Caco-2 (cell line): ENCODE measurements around the gene CTIF. TPM values are rescaled to one million over a fixed set of nuclear protein-coding genes. Genes with fewer than 3 reads are reported as not detected.

Experiments
- BruUV-seq: library from RNA; stranded (reverse); fragments of 400-500 nt; replicated peaks from 2 replicates; lab custom pipeline; 2021; lab: Mats Ljungman, UMichigan
- CTCF ChIA-PET: fragments of 300-600 bp; sonication (Branson Sonifier 250); formaldehyde crosslinking; loops from one replicate; lab custom pipeline; 2022; ENCODE audit warnings: antibody characterized with exemption; lab: Charles Lee
- POLR2A ChIA-PET: fragments of 300-600 bp; sonication (Branson Sonifier 250); formaldehyde crosslinking; loops from one replicate; lab custom pipeline; 2022; ENCODE audit warnings: antibody characterized with exemption; lab: Charles Lee
- DNase-seq, 2 experiments: peaks; one replicate each; pipeline versions ENCODE4 v3.0.0 to v3.0.0-alpha.2; 2020 to 2022
- H3K27me3 ChIP-seq: replicated peaks from 2 replicates; pipeline ENCODE4 v1.6.0; 2011; ENCODE audit warnings: low read length; ENCODE audit not compliant: control insufficient read depth, insufficient read depth
- H3K36me3 ChIP-seq: 2 replicates; pipeline ENCODE4 v1.5.1; 2011; ENCODE audit warnings: low read length; ENCODE audit not compliant: control insufficient read depth, insufficient read depth
- H3K4me1 ChIP-seq: fragments of 250-450 bp; sonication (Bioruptor Pico); 2 replicates; pipeline ENCODE4 v1.5.1; 2020; ENCODE audit warnings: mild to moderate bottlenecking
- H3K4me3 ChIP-seq: 2 replicates; pipeline ENCODE4 v1.5.1; 2011; ENCODE audit warnings: low read depth, mild to moderate bottlenecking, control low read depth, low read length
- H3K9me3 ChIP-seq: fragments of 250-450 bp; sonication (Bioruptor Pico); 2 replicates; pipeline ENCODE4 v1.5.1; 2020; ENCODE audit warnings: mild to moderate bottlenecking, moderate library complexity
- H3K27ac Mint-ChIP-seq: one replicate; pipeline ENCODE4 v1.8.0; 2022; ENCODE audit warnings: mixed read lengths; ENCODE audit not compliant: unreplicated experiment
- H3K27me3 Mint-ChIP-seq: one replicate; pipeline ENCODE4 v1.8.0; 2022; ENCODE audit warnings: mixed read lengths; ENCODE audit not compliant: insufficient read depth, unreplicated experiment
- H3K36me3 Mint-ChIP-seq: one replicate; pipeline ENCODE4 v1.8.0; 2022; ENCODE audit warnings: mild to moderate bottlenecking, mixed read lengths; ENCODE audit not compliant: insufficient read depth, unreplicated experiment
- H3K4me1 Mint-ChIP-seq: one replicate; pipeline ENCODE4 v1.8.0; 2022; ENCODE audit warnings: low read depth, mixed read lengths; ENCODE audit not compliant: unreplicated experiment
- H3K4me3 Mint-ChIP-seq: one replicate; pipeline ENCODE4 v1.8.0; 2022; ENCODE audit warnings: mild to moderate bottlenecking, moderate library complexity, mixed read lengths; ENCODE audit not compliant: unreplicated experiment
- H3K9me3 Mint-ChIP-seq: one replicate; pipeline ENCODE4 v1.8.0; 2022; ENCODE audit warnings: mixed read lengths; ENCODE audit not compliant: unreplicated experiment
- CTCF ChIP-seq, 2 experiments: fragments of 200-600 bp in 1 of 2; IDR thresholded peaks; 1 replicate in 1 of 2; 2 replicates in 1 of 2; pipeline versions ENCODE4 v1.5.1 to v1.8.0; 2011 to 2022; ENCODE audit warnings: antibody characterized with exemption in 1 of 2, control low read depth in 1 of 2, inconsistent platforms in 1 of 2, low read depth in 1 of 2, low read length in 1 of 2, mild to moderate bottlenecking in 1 of 2, moderate library complexity in 1 of 2; ENCODE audit not compliant: insufficient read depth in 1 of 2, severe bottlenecking in 1 of 2, unreplicated experiment in 1 of 2
- intact Hi-C: fragments of 100-400 bp; cut with micrococcal nuclease; formaldehyde crosslinking; loops from one replicate; pipeline ENCODE4 v1.10.0; 2022; ENCODE audit not compliant: unreplicated experiment
- total RNA-seq: library from RNA; stranded (reverse); gene quantifications from 2 replicates; pipeline ENCODE4 v1.2.3, GENCODE V29; 2022

The CTIF gene
- total RNA-seq, 1 experiment from 2014 or later, result 19.9 TPM

- no peaks in the 10 kb centered on the region for H3K4me1 Mint-ChIP-seq
- no peaks in the 10 kb centered on the region for H3K9me3 Mint-ChIP-seq
- intact Hi-C loops, result no loop called here
- H3K27me3 Mint-ChIP-seq, result no peaks in the 10 kb centered on the region
- H3K4me3 Mint-ChIP-seq, result no peak overlapping the region
- H3K4me1 ChIP-seq, result no peaks in the 10 kb centered on the region
- H3K36me3 Mint-ChIP-seq, result no peaks in the 10 kb centered on the region
- H3K4me3 ChIP-seq, result no peak overlapping the region
- no peak for TF ChIP-seq CTCF (IDR thresholded peaks at IDR 0.05; ENCODE audit: insufficient read depth in 1 of 2, low read depth in 1 of 2, low read length in 1 of 2, severe bottlenecking in 1 of 2, unreplicated experiment in 1 of 2)
- BruUV-seq, result no TSS peak
- no peaks in the 10 kb centered on the region for H3K36me3 ChIP-seq
- no peaks in the 10 kb centered on the region for H3K9me3 ChIP-seq
- POLR2A ChIA-PET, result no interaction called here
- H3K27ac Mint-ChIP-seq, result no peak overlapping the region
- CTCF ChIA-PET, result no interaction called here
- no peaks in the 10 kb centered on the region for H3K27me3 ChIP-seq
- DNase-seq, result no peak
Observed at GRCh38 chr18:48567388-48567787, 28.6 kb downstream of the CTIF start.

- no peak for TF ChIP-seq CTCF (IDR thresholded peaks at IDR 0.05; ENCODE audit: insufficient read depth in 1 of 2, low read depth in 1 of 2, low read length in 1 of 2, severe bottlenecking in 1 of 2, unreplicated experiment in 1 of 2)
- H3K36me3 ChIP-seq, result no peaks in the 10 kb centered on the region
- intact Hi-C loops, result no loop called here
- H3K27ac Mint-ChIP-seq, result no peak overlapping the region
- no peaks in the 10 kb centered on the region for H3K9me3 Mint-ChIP-seq
- H3K4me3 ChIP-seq, result no peak overlapping the region
- no peaks in the 10 kb centered on the region for H3K4me1 ChIP-seq
- CTCF ChIA-PET, result no interaction called here
- no peaks in the 10 kb centered on the region for H3K9me3 ChIP-seq
- no peak overlapping the region for H3K4me3 Mint-ChIP-seq
- H3K4me1 Mint-ChIP-seq, result no peaks in the 10 kb centered on the region
- H3K27me3 Mint-ChIP-seq, result no peaks in the 10 kb centered on the region
- DNase-seq, result no peak
- no peaks in the 10 kb centered on the region for H3K36me3 Mint-ChIP-seq
- H3K27me3 ChIP-seq, result no peaks in the 10 kb centered on the region
- POLR2A ChIA-PET, result no interaction called here
- BruUV-seq, result no TSS peak
Observed at GRCh38 chr18:48569139-48569914, 30.5 kb downstream of the CTIF start.

GRCh38 chr18:48569915-48570264 lies 31.1 kb downstream of the CTIF start:
- Mint-ChIP-seq H3K4me1 (no peaks in the 10 kb centered on the region), H3K36me3 (no peaks in the 10 kb centered on the region), H3K27me3 (no peaks in the 10 kb centered on the region), H3K4me3 (no peak overlapping the region), H3K27ac (no peak overlapping the region), H3K9me3 (no peaks in the 10 kb centered on the region)
- DNase-seq, result no peak
- Histone ChIP-seq H3K4me1 (no peaks in the 10 kb centered on the region), H3K27me3 (no peaks in the 10 kb centered on the region), H3K4me3 (no peak overlapping the region), H3K9me3 (no peaks in the 10 kb centered on the region), H3K36me3 (no peaks in the 10 kb centered on the region)
- ChIA-PET CTCF (no interaction called here), POLR2A (no interaction called here)
- no TSS peak for BruUV-seq
- no peak for TF ChIP-seq CTCF (IDR thresholded peaks at IDR 0.05; ENCODE audit: insufficient read depth in 1 of 2, low read depth in 1 of 2, low read length in 1 of 2, severe bottlenecking in 1 of 2, unreplicated experiment in 1 of 2)
- intact Hi-C loops, result no loop called here
